KBM-7 (cell line): ENCODE measurements around the gene CRHBP.
A peak's percentile ranks its signal among the peaks of the same experiment; 100 is the strongest.

Experiments
- DNase-seq: peaks from one replicate; pipeline ENCODE4 v3.0.0-alpha.2; 2015
- in situ Hi-C: fragments of 300-500 bp; cut with MboI; formaldehyde crosslinking; loops from 2 replicates; pipeline ENCODE4 v1.14.3; 2020; ENCODE audit warnings: low sequenced_read_pairs, low pct_unique_long_range_greater_than_20kb, mixed read lengths

The CRHBP gene

GRCh38 chr5:77003246-77003645 lies 50.4 kb downstream of the CRHBP start:
- in situ Hi-C loops = no loop called here
- no peak for DNase-seq

- no peak for DNase-seq
- in situ Hi-C loops = no loop called here
Measured at GRCh38 chr5:77006124-77006523, 53.3 kb downstream of the CRHBP start.

GRCh38 chr5:77008413-77008812 lies 55.6 kb downstream of the CRHBP start:
- no peak for DNase-seq
- in situ Hi-C loops = no loop called here

GRCh38 chr5:77010243-77010642 lies 57.4 kb downstream of the CRHBP start:
- in situ Hi-C loops = no loop called here
- no peak for DNase-seq

GRCh38 chr5:77011498-77011897 lies 58.7 kb downstream of the CRHBP start:
- in situ Hi-C loops = no loop called here
- no peak for DNase-seq

- in situ Hi-C loops = no loop called here
- no peak for DNase-seq
Measured at GRCh38 chr5:77012601-77013000, 59.8 kb downstream of the CRHBP start.

GRCh38 chr5:77015938-77016569 lies 63.2 kb downstream of the CRHBP start:
- DNase-seq = peak; percentile 73
- in situ Hi-C loops = no loop called here

- no peak for DNase-seq
- in situ Hi-C loops = no loop called here
Measured at GRCh38 chr5:77016962-77017361, 64.1 kb downstream of the CRHBP start.

- in situ Hi-C loops = no loop called here
Measured at GRCh38 chr5:77017668-77018067, 64.8 kb downstream of the CRHBP start.

More at GRCh38 chr5:77017668-77018067, 64.8 kb downstream of the CRHBP start:
- DNase-seq = no peak
